H9 (cell line): ENCODE data around the gene BIRC7. TPM values are rescaled to one million over a fixed set of nuclear protein-coding genes. Genes with fewer than 3 reads are reported as not detected.

Experiments used
- DNase-seq: peaks from one replicate; pipeline ENCODE4 v3.0.0-alpha.2; 2017
- H2AFZ ChIP-seq: one replicate; pipeline ENCODE4 v1.6.1; 2013; ENCODE audit warnings: mild to moderate bottlenecking, low read length, control low read depth, moderate library complexity
- H2AK5ac ChIP-seq: 2 replicates; pipeline ENCODE4 v1.6.1; 2013; ENCODE audit warnings: low read length, control low read depth, mixed read lengths; ENCODE audit not compliant: insufficient read length
- H2BK120ac ChIP-seq: one replicate; pipeline ENCODE4 v1.6.1; 2013; ENCODE audit warnings: low read depth, mild to moderate bottlenecking, low read length, control low read depth, inconsistent platforms; ENCODE audit not compliant: poor library complexity, severe bottlenecking
- H2BK12ac ChIP-seq: 2 replicates; pipeline ENCODE4 v1.6.1; 2013; ENCODE audit warnings: low read length, control low read depth, mixed read lengths, low read depth; ENCODE audit not compliant: insufficient read length
- H2BK15ac ChIP-seq: 2 replicates; pipeline ENCODE4 v1.6.1; 2013; ENCODE audit warnings: low read depth, low read length, control low read depth
- H2BK20ac ChIP-seq: one replicate; pipeline ENCODE4 v1.6.1; 2013; ENCODE audit warnings: low read depth, mild to moderate bottlenecking, low read length, control low read depth, inconsistent platforms; ENCODE audit not compliant: poor library complexity, severe bottlenecking
- H2BK5ac ChIP-seq: 2 replicates; pipeline ENCODE4 v1.6.1; 2013; ENCODE audit warnings: low read length, control low read depth, mixed read lengths; ENCODE audit not compliant: insufficient read length
- H3K14ac ChIP-seq: 2 replicates; pipeline ENCODE4 v1.6.1; 2013; ENCODE audit warnings: low read length, control low read depth; ENCODE audit not compliant: insufficient read depth
- H3K18ac ChIP-seq: 2 replicates; pipeline ENCODE4 v1.6.1; 2013; ENCODE audit warnings: low read depth, mild to moderate bottlenecking, mixed read lengths, low read length, control low read depth; ENCODE audit not compliant: insufficient read length
- H3K23ac ChIP-seq: 2 replicates; pipeline ENCODE4 v1.6.1; 2013; ENCODE audit warnings: low read length, control low read depth, mixed read lengths, low read depth; ENCODE audit not compliant: insufficient read length
- H3K23me2 ChIP-seq: 2 replicates; pipeline ENCODE4 v1.6.1; 2013; ENCODE audit warnings: low read depth, mild to moderate bottlenecking, mixed read lengths, low read length, control low read depth; ENCODE audit not compliant: insufficient read length, poor library complexity, severe bottlenecking
- H3K27ac ChIP-seq: 2 replicates; pipeline ENCODE4 v1.5.1; 2013; ENCODE audit warnings: low read length, control low read depth, mixed read lengths, low read depth; ENCODE audit not compliant: insufficient read length
- H3K27me3 ChIP-seq: 2 replicates; pipeline ENCODE4 v1.6.1; 2013; ENCODE audit warnings: low read length, control low read depth, inconsistent platforms; ENCODE audit not compliant: insufficient read depth
- H3K4ac ChIP-seq: 2 replicates; pipeline ENCODE4 v1.6.1; 2013; ENCODE audit warnings: low read depth, mild to moderate bottlenecking, control low read depth, inconsistent platforms, low read length, moderate library complexity
- H3K4me1 ChIP-seq: 2 replicates; pipeline ENCODE4 v1.6.1; 2013; ENCODE audit warnings: low read length, control low read depth, inconsistent platforms; ENCODE audit not compliant: insufficient read depth
- H3K4me2 ChIP-seq: 2 replicates; pipeline ENCODE4 v1.6.1; 2013; ENCODE audit warnings: low read length, control low read depth, mixed read lengths; ENCODE audit not compliant: insufficient read length, insufficient read depth
- H3K56ac ChIP-seq: 2 replicates; pipeline ENCODE4 v1.6.1; 2013; ENCODE audit warnings: low read depth, mild to moderate bottlenecking, mixed read lengths, low read length, control low read depth; ENCODE audit not compliant: insufficient read length
- H3K79me1 ChIP-seq: 2 replicates; pipeline ENCODE4 v1.6.1; 2013; ENCODE audit warnings: low read depth, mild to moderate bottlenecking, moderate library complexity, low read length, control low read depth, inconsistent platforms; ENCODE audit not compliant: insufficient read depth, poor library complexity, severe bottlenecking
- H3K79me2 ChIP-seq: 2 replicates; pipeline ENCODE4 v1.6.1; 2013; ENCODE audit warnings: low read length, control low read depth, inconsistent platforms; ENCODE audit not compliant: insufficient read depth
- H3K9ac ChIP-seq: 2 replicates; pipeline ENCODE4 v1.6.1; 2013; ENCODE audit warnings: low read length, control low read depth, mixed read lengths; ENCODE audit not compliant: insufficient read length; ENCODE audit errors: extremely low read depth
- H3K9me3 ChIP-seq: one replicate; pipeline ENCODE4 v1.6.1; 2013; ENCODE audit warnings: low read depth, low read length, inconsistent platforms; ENCODE audit not compliant: control insufficient read depth
- H3T11ph ChIP-seq: one replicate; pipeline ENCODE4 v1.6.1; 2013; ENCODE audit warnings: mild to moderate bottlenecking, low read length, control low read depth, inconsistent platforms
- H4K20me1 ChIP-seq: one replicate; pipeline ENCODE4 v1.6.1; 2013; ENCODE audit not compliant: control insufficient read depth, insufficient read length, insufficient read depth
- H4K5ac ChIP-seq: 2 replicates; pipeline ENCODE4 v1.6.1; 2013; ENCODE audit warnings: low read depth, mild to moderate bottlenecking, mixed read lengths, low read length, control low read depth; ENCODE audit not compliant: insufficient read length
- H4K8ac ChIP-seq: replicated peaks from 2 replicates; pipeline ENCODE4 v1.6.1; 2013; ENCODE audit warnings: low read length, control low read depth, mixed read lengths, low read depth; ENCODE audit not compliant: insufficient read length
- H4K91ac ChIP-seq: 2 replicates; pipeline ENCODE4 v1.6.1; 2013; ENCODE audit warnings: low read depth, mild to moderate bottlenecking, moderate library complexity, mixed read lengths, low read length, control low read depth; ENCODE audit not compliant: insufficient read length
- H3K27ac Mint-ChIP-seq, 3 experiments: 2 replicates in 2 of 3; 3 replicates in 1 of 3; pipeline ENCODE4 v1.8.0; 2020 to 2021; ENCODE audit warnings: mixed read lengths in 3 of 3, mild to moderate bottlenecking in 1 of 3, moderate library complexity in 1 of 3
- H3K27me3 Mint-ChIP-seq: 2 replicates; pipeline ENCODE4 v1.8.0; 2021; ENCODE audit warnings: low read depth, mild to moderate bottlenecking, moderate library complexity, mixed read lengths
- H3K36me3 Mint-ChIP-seq, 3 experiments: 2 replicates in 2 of 3; 3 replicates in 1 of 3; pipeline ENCODE4 v1.8.0; 2020 to 2021; ENCODE audit warnings: low read depth in 3 of 3, mixed read lengths in 3 of 3; ENCODE audit not compliant: insufficient read depth in 1 of 3
- H3K4me1 Mint-ChIP-seq, 2 experiments: 2 replicates each; pipeline ENCODE4 v1.8.0; 2020; ENCODE audit warnings: mixed read lengths in 2 of 2
- H3K4me3 Mint-ChIP-seq, 2 experiments: 2 replicates in 1 of 2; 3 replicates in 1 of 2; pipeline ENCODE4 v1.8.0; 2020 to 2021; ENCODE audit warnings: mild to moderate bottlenecking in 2 of 2, mixed read lengths in 2 of 2, moderate library complexity in 1 of 2
- H3K9me3 Mint-ChIP-seq, 2 experiments: 2 replicates in 1 of 2; 3 replicates in 1 of 2; pipeline ENCODE4 v1.8.0; 2020; ENCODE audit warnings: mild to moderate bottlenecking in 2 of 2, mixed read lengths in 2 of 2, moderate library complexity in 1 of 2
- CTCF ChIP-seq: fragments of 200-600 bp; sonication (generic); conservative IDR thresholded peaks from 3 replicates; pipeline ENCODE4 v1.8.0; 2021; ENCODE audit warnings: antibody characterized with exemption, mild to moderate bottlenecking
- WGBS: extraction: QIAGEN DNeasy Blood & Tissue Kit; methylation state at CpG from one replicate; pipeline ENCODE4 v1.1.7; 2013; ENCODE audit warnings: missing lambda C conversion rate, low lambda C conversion rate, mixed read lengths; ENCODE audit not compliant: insufficient read length; ENCODE audit errors: extremely low coverage; 5-methylcytosine and 5-hydroxymethylcytosine counted together
- total RNA-seq: library from RNA; stranded (reverse); gene quantifications from 2 replicates; pipeline ENCODE4 v1.2.1, GENCODE V29; 2021

BIRC7 gene
- total RNA-seq, 1 experiment from 2014 or later, result not detected

GRCh38 chr20:63217706-63218105 is 18.0 kb upstream of the BIRC7 start:
- Histone ChIP-seq H2BK120ac (no peak overlapping the region), H3K9me3 (no peaks in the 10 kb centered on the region), H2BK12ac (no peak overlapping the region), H3K27ac (no peak overlapping the region), H3K27me3 (no peaks in the 10 kb centered on the region), H3K9ac (no peak overlapping the region), H3K79me1 (peaks cover 4% of the 10 kb centered on the region), H3K79me2 (peaks cover 17% of the 10 kb centered on the region; the same call in 1 of the 2 replicates), H4K8ac (no peak overlapping the region), H2BK20ac (no peak overlapping the region), H4K91ac (no peak overlapping the region), H2BK5ac (no peak overlapping the region), H2AK5ac (no peak overlapping the region), H2AFZ (no peak overlapping the region), H3K4ac (no peak overlapping the region), H3K56ac (no peak overlapping the region), H3K4me1 (no peaks in the 10 kb centered on the region), H4K5ac (no peak overlapping the region), H4K20me1 (peaks cover 3% of the 10 kb centered on the region), H3K23me2 (peaks cover 9% of the 10 kb centered on the region), H2BK15ac (no peak overlapping the region), H3K4me2 (no peak overlapping the region), H3T11ph (no peak overlapping the region), H3K23ac (no peak overlapping the region), H3K14ac (no peak overlapping the region), H3K18ac (no peak overlapping the region)
- Mint-ChIP-seq H3K4me3 (no peak overlapping the region), H3K4me1 (peaks cover 24 to 35% of the 10 kb centered on the region in 2 experiments), H3K9me3 (peaks cover 0 to 1% of the 10 kb centered on the region in 2 experiments; a peak in 1 of 5 replicates), H3K27ac (no peak overlapping the region; a peak in 1 of 7 replicates), H3K36me3 (peaks cover 22 to 27% (median 26%) of the 10 kb centered on the region in 3 experiments; a peak in 6 of 7 replicates), H3K27me3 (peaks cover 27% of the 10 kb centered on the region)
- DNase-seq, result no peak
- TF ChIP-seq CTCF, result no peak
- no CpG with 5 or more reads among the region's 7 CpGs for WGBS
